Measurements from ENCODE around the gene LDLRAD4.
"Not testable (repeated sequence)": the region's sequence is repeated elsewhere in the genome, so short reads cannot be mapped to it uniquely, and the experiment has no call there.

Gene LDLRAD4

GRCh38 chr18:13313006-13313686, 94.6 kb downstream of the LDLRAD4 start:
- no peak for DNase-seq

GRCh38 chr18:13315000-13315399, 96.4 kb downstream of the LDLRAD4 start:
- no peak for DNase-seq

- no peak for DNase-seq
These were observed 97.5 kb downstream of the LDLRAD4 start for GRCh38 chr18:13316063-13316462.

- no peak for DNase-seq
These were observed 99.2 kb downstream of the LDLRAD4 start for GRCh38 chr18:13317801-13318200.

GRCh38 chr18:13318731-13319501, 100.4 kb downstream of the LDLRAD4 start:
- DNase-seq = no peak

GRCh38 chr18:13319629-13320028, 101.1 kb downstream of the LDLRAD4 start:
- no peak for DNase-seq

GRCh38 chr18:13320096-13320495, 101.5 kb downstream of the LDLRAD4 start:
- no peak for DNase-seq

GRCh38 chr18:13320891-13321425, 102.4 kb downstream of the LDLRAD4 start:
- DNase-seq = no peak

GRCh38 chr18:13321923-13322322, 103.4 kb downstream of the LDLRAD4 start:
- DNase-seq = no peak

GRCh38 chr18:13323186-13323585, 104.6 kb downstream of the LDLRAD4 start:
- DNase-seq = no peak

GRCh38 chr18:13324880-13325279, 106.3 kb downstream of the LDLRAD4 start:
- no peak for DNase-seq

GRCh38 chr18:13328213-13328612, 109.7 kb downstream of the LDLRAD4 start:
- no peak for DNase-seq

GRCh38 chr18:13330996-13331395, 112.4 kb downstream of the LDLRAD4 start:
- no peak for DNase-seq

- no peak for DNase-seq
These were observed 113.3 kb downstream of the LDLRAD4 start for GRCh38 chr18:13331846-13332245.

GRCh38 chr18:13332874-13333273, 114.3 kb downstream of the LDLRAD4 start:
- no peak for DNase-seq

GRCh38 chr18:13335903-13336302, 117.3 kb downstream of the LDLRAD4 start:
- DNase-seq = no peak

GRCh38 chr18:13336841-13337240, 118.3 kb downstream of the LDLRAD4 start:
- DNase-seq = no peak

GRCh38 chr18:13337369-13337768, 118.8 kb downstream of the LDLRAD4 start:
- no peak for DNase-seq

- no peak for DNase-seq
These were observed 119.8 kb downstream of the LDLRAD4 start for GRCh38 chr18:13338318-13338717.

GRCh38 chr18:13339653-13340052, 121.1 kb downstream of the LDLRAD4 start:
- DNase-seq = no peak

- DNase-seq = not testable (repeated sequence)
These were observed 127.9 kb downstream of the LDLRAD4 start for GRCh38 chr18:13346449-13346848.

GRCh38 chr18:13353084-13353823, 134.7 kb downstream of the LDLRAD4 start:
- peak in 1 of 2 donors; percentile 29 for DNase-seq

- no peak for DNase-seq
These were observed 135.8 kb downstream of the LDLRAD4 start for GRCh38 chr18:13354402-13354801.

Measured in bone marrow (tissue), 2 donors.